MM.1S (cell line): ENCODE measurements around the gene TPD52L1.

ENCODE experiments used
- DNase-seq: peaks from one replicate; pipeline ENCODE4 v3.0.0-alpha.2; 2015
- H2AFZ ChIP-seq: fragments of 300-600 bp; sonication (generic); 2 replicates; pipeline ENCODE4 v1.6.0; 2016; ENCODE audit warnings: antibody characterized with exemption, low read length
- H3F3A ChIP-seq: fragments of 300-600 bp; sonication (generic); 2 replicates; pipeline ENCODE4 v1.6.1; 2016; ENCODE audit warnings: mild to moderate bottlenecking, antibody characterized with exemption, low read length, moderate library complexity, mixed read lengths; ENCODE audit not compliant: insufficient read depth
- H3K27ac ChIP-seq: fragments of 300-600 bp; sonication (generic); 2 replicates; pipeline ENCODE4 v1.5.1; 2016; ENCODE audit warnings: mild to moderate bottlenecking, low read length
- H3K27me3 ChIP-seq: fragments of 300-600 bp; sonication (generic); replicated peaks from 2 replicates; pipeline ENCODE4 v1.6.0; 2016; ENCODE audit warnings: low read length; ENCODE audit not compliant: insufficient read depth
- H3K36me3 ChIP-seq: fragments of 300-600 bp; sonication (generic); replicated peaks from 2 replicates; pipeline ENCODE4 v1.6.1; 2016; ENCODE audit warnings: mild to moderate bottlenecking, low read length, mixed read lengths; ENCODE audit not compliant: insufficient read depth
- H3K4me1 ChIP-seq: fragments of 300-600 bp; sonication (generic); 2 replicates; pipeline ENCODE4 v1.6.1; 2016; ENCODE audit warnings: low read length, mixed read lengths
- H3K4me2 ChIP-seq: fragments of 300-600 bp; sonication (generic); 2 replicates; pipeline ENCODE4 v1.6.0; 2016; ENCODE audit warnings: low read depth, low read length
- H3K4me3 ChIP-seq: fragments of 300-600 bp; sonication (generic); 2 replicates; pipeline ENCODE4 v1.5.1; 2016; ENCODE audit warnings: low read length, mixed read lengths
- H3K79me2 ChIP-seq: fragments of 300-600 bp; sonication (generic); 2 replicates; pipeline ENCODE4 v1.6.1; 2016; ENCODE audit warnings: mixed run types, low read length, mixed read lengths
- H3K9ac ChIP-seq: fragments of 300-600 bp; sonication (generic); 2 replicates; pipeline ENCODE4 v1.6.1; 2016; ENCODE audit warnings: low read length, mixed read lengths
- H3K9me2 ChIP-seq: fragments of 300-600 bp; sonication (generic); replicated peaks from 2 replicates; pipeline ENCODE4 v1.6.1; 2016; ENCODE audit warnings: mild to moderate bottlenecking, low read length, mixed read lengths; ENCODE audit not compliant: insufficient read depth
- H3K9me3 ChIP-seq: fragments of 300-600 bp; sonication (generic); replicated peaks from 2 replicates; pipeline ENCODE4 v1.6.1; 2016; ENCODE audit warnings: mild to moderate bottlenecking, low read length, mixed read lengths; ENCODE audit not compliant: insufficient read depth
- H4K20me1 ChIP-seq: fragments of 300-600 bp; sonication (generic); 2 replicates; pipeline ENCODE4 v1.6.1; 2016; ENCODE audit warnings: mild to moderate bottlenecking, low read length, moderate library complexity, mixed read lengths; ENCODE audit not compliant: insufficient read depth
- CTCF ChIP-seq: fragments of 300-600 bp; sonication (generic); IDR thresholded peaks from 2 replicates; pipeline ENCODE4 v1.5.1; 2016; ENCODE audit warnings: antibody characterized with exemption, low read length, mixed read lengths
- EZH2 ChIP-seq: fragments of 300-600 bp; sonication (generic); optimal IDR thresholded peaks from 2 replicates; pipeline ENCODE3; 2017; ENCODE audit warnings: low read depth, mild to moderate bottlenecking, antibody characterized with exemption, low read length, mixed read lengths
- EZH2phosphoT487 ChIP-seq: fragments of 300-600 bp; sonication (generic); IDR thresholded peaks from 2 replicates; pipeline ENCODE4 v1.6.1; 2018; ENCODE audit warnings: antibody characterized with exemption, low read length

Gene TPD52L1

GRCh38 chr6:125255201-125255600 lies 101.6 kb downstream of the TPD52L1 start:
- no peaks in the 10 kb centered on the region for H3K9me3 ChIP-seq
- no peak overlapping the region for H3K4me2 ChIP-seq
- H3K4me1 ChIP-seq = no peaks in the 10 kb centered on the region
- no peaks in the 10 kb centered on the region for H4K20me1 ChIP-seq
- no peaks in the 10 kb centered on the region for H3K9me2 ChIP-seq
- no peak for DNase-seq
- H3K79me2 ChIP-seq = no peaks in the 10 kb centered on the region
- no peaks in the 10 kb centered on the region for H3K36me3 ChIP-seq
- H3K9ac ChIP-seq = no peak overlapping the region
- H3K4me3 ChIP-seq = no peak overlapping the region
- H3K27me3 ChIP-seq = no peaks in the 10 kb centered on the region
- TF ChIP-seq CTCF (no peak), EZH2phosphoT487 (no peak), EZH2 (no peak)
- no peaks in the 10 kb centered on the region for H3F3A ChIP-seq
- H3K27ac ChIP-seq = no peak overlapping the region
- no peak overlapping the region for H2AFZ ChIP-seq

- Histone ChIP-seq H3K9me2 (no peaks in the 10 kb centered on the region), H3F3A (no peaks in the 10 kb centered on the region), H3K4me1 (no peaks in the 10 kb centered on the region), H3K4me3 (no peak overlapping the region), H3K9ac (no peak overlapping the region), H2AFZ (no peak overlapping the region), H3K9me3 (no peaks in the 10 kb centered on the region), H3K36me3 (no peaks in the 10 kb centered on the region), H3K4me2 (no peak overlapping the region), H3K79me2 (no peaks in the 10 kb centered on the region), H3K27ac (no peak overlapping the region), H4K20me1 (no peaks in the 10 kb centered on the region), H3K27me3 (no peaks in the 10 kb centered on the region)
- DNase-seq = no peak
- no peak for TF ChIP-seq EZH2phosphoT487
- no peak for TF ChIP-seq EZH2
- no peak for TF ChIP-seq CTCF
These were observed 103.8 kb downstream of the TPD52L1 start for GRCh38 chr6:125257351-125257750.

GRCh38 chr6:125258651-125259353 lies 105.2 kb downstream of the TPD52L1 start:
- Histone ChIP-seq H3K4me3 (no peak overlapping the region), H3K27ac (no peak overlapping the region), H3K4me2 (no peak overlapping the region), H3K79me2 (no peaks in the 10 kb centered on the region), H3K9me2 (no peaks in the 10 kb centered on the region), H3K36me3 (no peaks in the 10 kb centered on the region), H3K4me1 (no peaks in the 10 kb centered on the region), H3K9ac (no peak overlapping the region), H3F3A (no peaks in the 10 kb centered on the region), H2AFZ (no peak overlapping the region), H3K27me3 (no peaks in the 10 kb centered on the region), H4K20me1 (no peaks in the 10 kb centered on the region), H3K9me3 (no peaks in the 10 kb centered on the region)
- TF ChIP-seq CTCF (no peak), EZH2phosphoT487 (no peak), EZH2 (no peak)
- no peak for DNase-seq
